Measurements from ENCODE around the gene HDAC4.
"Not testable (repeated sequence)": the region's sequence is repeated elsewhere in the genome, so short reads cannot be mapped to it uniquely, and the experiment has no call there.

HDAC4 gene

GRCh38 chr2:239041062-239041461 lies 359.8 kb downstream of the HDAC4 start:
- Histone ChIP-seq H3K36me3 (ENCODE audit: insufficient read depth, low read length) (no peaks in the 10 kb centered on the region), H3K4me1 (ENCODE audit: insufficient read depth, low read length) (no peaks in the 10 kb centered on the region), H3K9ac (ENCODE audit: low read depth, low read length) (no peak overlapping the region), H3K9me3 (ENCODE audit: control insufficient read depth, insufficient read depth, low read length) (no peaks in the 10 kb centered on the region)

- Histone ChIP-seq H3K9ac (ENCODE audit: low read depth, low read length) (no peak overlapping the region), H3K9me3 (ENCODE audit: control insufficient read depth, insufficient read depth, low read length) (no peaks in the 10 kb centered on the region), H3K36me3 (ENCODE audit: insufficient read depth, low read length) (no peaks in the 10 kb centered on the region), H3K4me1 (ENCODE audit: insufficient read depth, low read length) (no peaks in the 10 kb centered on the region)
These were observed 360.6 kb downstream of the HDAC4 start for GRCh38 chr2:239040152-239040761.

GRCh38 chr2:239039479-239039861 lies 361.4 kb downstream of the HDAC4 start:
- no peaks in the 10 kb centered on the region for H3K36me3 ChIP-seq (ENCODE audit: insufficient read depth, low read length)
- no peaks in the 10 kb centered on the region for H3K4me1 ChIP-seq (ENCODE audit: insufficient read depth, low read length)
- H3K9ac ChIP-seq (ENCODE audit: low read depth, low read length): no peak overlapping the region
- no peaks in the 10 kb centered on the region for H3K9me3 ChIP-seq (ENCODE audit: control insufficient read depth, insufficient read depth, low read length)

GRCh38 chr2:239038773-239039478 lies 361.9 kb downstream of the HDAC4 start:
- Histone ChIP-seq H3K9me3 (ENCODE audit: control insufficient read depth, insufficient read depth, low read length) (no peaks in the 10 kb centered on the region), H3K36me3 (ENCODE audit: insufficient read depth, low read length) (no peaks in the 10 kb centered on the region), H3K4me1 (ENCODE audit: insufficient read depth, low read length) (no peaks in the 10 kb centered on the region)

GRCh38 chr2:239038284-239038683 lies 362.5 kb downstream of the HDAC4 start:
- not testable (repeated sequence) for H3K36me3 ChIP-seq (ENCODE audit: insufficient read depth, low read length); H3K9ac ChIP-seq (ENCODE audit: low read depth, low read length); H3K4me1 ChIP-seq (ENCODE audit: insufficient read depth, low read length)

More at GRCh38 chr2:239038773-239039478, 361.9 kb downstream of the HDAC4 start:
- no peak overlapping the region for H3K9ac ChIP-seq (ENCODE audit: low read depth, low read length)

GRCh38 chr2:239037559-239037910 lies 363.3 kb downstream of the HDAC4 start:
- Histone ChIP-seq H3K4me1 (ENCODE audit: insufficient read depth, low read length) (no peaks in the 10 kb centered on the region), H3K36me3 (ENCODE audit: insufficient read depth, low read length) (no peaks in the 10 kb centered on the region), H3K9me3 (ENCODE audit: control insufficient read depth, insufficient read depth, low read length) (no peaks in the 10 kb centered on the region), H3K9ac (ENCODE audit: low read depth, low read length) (no peak overlapping the region)

More at GRCh38 chr2:239038284-239038683, 362.5 kb downstream of the HDAC4 start:
- H3K9me3 ChIP-seq (ENCODE audit: control insufficient read depth, insufficient read depth, low read length): not testable (repeated sequence)

- no peaks in the 10 kb centered on the region for H3K4me1 ChIP-seq (ENCODE audit: insufficient read depth, low read length)
- H3K9ac ChIP-seq (ENCODE audit: low read depth, low read length): no peak overlapping the region
- no peaks in the 10 kb centered on the region for H3K36me3 ChIP-seq (ENCODE audit: insufficient read depth, low read length)
- no peaks in the 10 kb centered on the region for H3K9me3 ChIP-seq (ENCODE audit: control insufficient read depth, insufficient read depth, low read length)
These were observed 363.8 kb downstream of the HDAC4 start for GRCh38 chr2:239036819-239037558.

GRCh38 chr2:239035997-239036731 lies 364.7 kb downstream of the HDAC4 start:
- Histone ChIP-seq H3K9me3 (ENCODE audit: control insufficient read depth, insufficient read depth, low read length) (no peaks in the 10 kb centered on the region), H3K4me1 (ENCODE audit: insufficient read depth, low read length) (no peaks in the 10 kb centered on the region), H3K9ac (ENCODE audit: low read depth, low read length) (no peak overlapping the region)

GRCh38 chr2:239035361-239035814 lies 365.4 kb downstream of the HDAC4 start:
- Histone ChIP-seq H3K4me1 (ENCODE audit: insufficient read depth, low read length) (no peaks in the 10 kb centered on the region), H3K36me3 (ENCODE audit: insufficient read depth, low read length) (no peaks in the 10 kb centered on the region), H3K9me3 (ENCODE audit: control insufficient read depth, insufficient read depth, low read length) (no peaks in the 10 kb centered on the region), H3K9ac (ENCODE audit: low read depth, low read length) (no peak overlapping the region)

More at GRCh38 chr2:239035997-239036731, 364.7 kb downstream of the HDAC4 start:
- no peaks in the 10 kb centered on the region for H3K36me3 ChIP-seq (ENCODE audit: insufficient read depth, low read length)

- no peaks in the 10 kb centered on the region for H3K4me1 ChIP-seq (ENCODE audit: insufficient read depth, low read length)
These were observed 366.1 kb downstream of the HDAC4 start for GRCh38 chr2:239034561-239035341.

GRCh38 chr2:239033801-239034560 lies 366.8 kb downstream of the HDAC4 start:
- Histone ChIP-seq H3K4me1 (ENCODE audit: insufficient read depth, low read length) (no peaks in the 10 kb centered on the region), H3K9me3 (ENCODE audit: control insufficient read depth, insufficient read depth, low read length) (no peaks in the 10 kb centered on the region), H3K36me3 (ENCODE audit: insufficient read depth, low read length) (no peaks in the 10 kb centered on the region), H3K9ac (ENCODE audit: low read depth, low read length) (no peak overlapping the region)

More at GRCh38 chr2:239034561-239035341, 366.1 kb downstream of the HDAC4 start:
- H3K9me3 ChIP-seq (ENCODE audit: control insufficient read depth, insufficient read depth, low read length): no peaks in the 10 kb centered on the region
- H3K9ac ChIP-seq (ENCODE audit: low read depth, low read length): no peak overlapping the region
- no peaks in the 10 kb centered on the region for H3K36me3 ChIP-seq (ENCODE audit: insufficient read depth, low read length)

- Histone ChIP-seq H3K9me3 (ENCODE audit: control insufficient read depth, insufficient read depth, low read length) (no peaks in the 10 kb centered on the region), H3K36me3 (ENCODE audit: insufficient read depth, low read length) (no peaks in the 10 kb centered on the region), H3K9ac (ENCODE audit: low read depth, low read length) (no peak overlapping the region), H3K4me1 (ENCODE audit: insufficient read depth, low read length) (no peaks in the 10 kb centered on the region)
These were observed 370.9 kb downstream of the HDAC4 start for GRCh38 chr2:239029958-239030357.

GRCh38 chr2:239028253-239028619 lies 372.6 kb downstream of the HDAC4 start:
- no peaks in the 10 kb centered on the region for H3K36me3 ChIP-seq (ENCODE audit: insufficient read depth, low read length)
- no peaks in the 10 kb centered on the region for H3K9me3 ChIP-seq (ENCODE audit: control insufficient read depth, insufficient read depth, low read length)
- no peaks in the 10 kb centered on the region for H3K4me1 ChIP-seq (ENCODE audit: insufficient read depth, low read length)
- H3K9ac ChIP-seq (ENCODE audit: low read depth, low read length): no peak overlapping the region
